GM03348 (cell line): Measurements from ENCODE around the gene FLNC.

Experiments used
- DNase-seq: peaks from one replicate; pipeline ENCODE4 v3.0.0; 2012; ENCODE audit warnings: low spot score

The FLNC gene, protein sequence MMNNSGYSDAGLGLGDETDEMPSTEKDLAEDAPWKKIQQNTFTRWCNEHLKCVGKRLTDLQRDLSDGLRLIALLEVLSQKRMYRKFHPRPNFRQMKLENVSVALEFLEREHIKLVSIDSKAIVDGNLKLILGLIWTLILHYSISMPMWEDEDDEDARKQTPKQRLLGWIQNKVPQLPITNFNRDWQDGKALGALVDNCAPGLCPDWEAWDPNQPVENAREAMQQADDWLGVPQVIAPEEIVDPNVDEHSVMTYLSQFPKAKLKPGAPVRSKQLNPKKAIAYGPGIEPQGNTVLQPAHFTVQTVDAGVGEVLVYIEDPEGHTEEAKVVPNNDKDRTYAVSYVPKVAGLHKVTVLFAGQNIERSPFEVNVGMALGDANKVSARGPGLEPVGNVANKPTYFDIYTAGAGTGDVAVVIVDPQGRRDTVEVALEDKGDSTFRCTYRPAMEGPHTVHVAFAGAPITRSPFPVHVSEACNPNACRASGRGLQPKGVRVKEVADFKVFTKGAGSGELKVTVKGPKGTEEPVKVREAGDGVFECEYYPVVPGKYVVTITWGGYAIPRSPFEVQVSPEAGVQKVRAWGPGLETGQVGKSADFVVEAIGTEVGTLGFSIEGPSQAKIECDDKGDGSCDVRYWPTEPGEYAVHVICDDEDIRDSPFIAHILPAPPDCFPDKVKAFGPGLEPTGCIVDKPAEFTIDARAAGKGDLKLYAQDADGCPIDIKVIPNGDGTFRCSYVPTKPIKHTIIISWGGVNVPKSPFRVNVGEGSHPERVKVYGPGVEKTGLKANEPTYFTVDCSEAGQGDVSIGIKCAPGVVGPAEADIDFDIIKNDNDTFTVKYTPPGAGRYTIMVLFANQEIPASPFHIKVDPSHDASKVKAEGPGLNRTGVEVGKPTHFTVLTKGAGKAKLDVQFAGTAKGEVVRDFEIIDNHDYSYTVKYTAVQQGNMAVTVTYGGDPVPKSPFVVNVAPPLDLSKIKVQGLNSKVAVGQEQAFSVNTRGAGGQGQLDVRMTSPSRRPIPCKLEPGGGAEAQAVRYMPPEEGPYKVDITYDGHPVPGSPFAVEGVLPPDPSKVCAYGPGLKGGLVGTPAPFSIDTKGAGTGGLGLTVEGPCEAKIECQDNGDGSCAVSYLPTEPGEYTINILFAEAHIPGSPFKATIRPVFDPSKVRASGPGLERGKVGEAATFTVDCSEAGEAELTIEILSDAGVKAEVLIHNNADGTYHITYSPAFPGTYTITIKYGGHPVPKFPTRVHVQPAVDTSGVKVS (N-terminal part only)

DNA sequence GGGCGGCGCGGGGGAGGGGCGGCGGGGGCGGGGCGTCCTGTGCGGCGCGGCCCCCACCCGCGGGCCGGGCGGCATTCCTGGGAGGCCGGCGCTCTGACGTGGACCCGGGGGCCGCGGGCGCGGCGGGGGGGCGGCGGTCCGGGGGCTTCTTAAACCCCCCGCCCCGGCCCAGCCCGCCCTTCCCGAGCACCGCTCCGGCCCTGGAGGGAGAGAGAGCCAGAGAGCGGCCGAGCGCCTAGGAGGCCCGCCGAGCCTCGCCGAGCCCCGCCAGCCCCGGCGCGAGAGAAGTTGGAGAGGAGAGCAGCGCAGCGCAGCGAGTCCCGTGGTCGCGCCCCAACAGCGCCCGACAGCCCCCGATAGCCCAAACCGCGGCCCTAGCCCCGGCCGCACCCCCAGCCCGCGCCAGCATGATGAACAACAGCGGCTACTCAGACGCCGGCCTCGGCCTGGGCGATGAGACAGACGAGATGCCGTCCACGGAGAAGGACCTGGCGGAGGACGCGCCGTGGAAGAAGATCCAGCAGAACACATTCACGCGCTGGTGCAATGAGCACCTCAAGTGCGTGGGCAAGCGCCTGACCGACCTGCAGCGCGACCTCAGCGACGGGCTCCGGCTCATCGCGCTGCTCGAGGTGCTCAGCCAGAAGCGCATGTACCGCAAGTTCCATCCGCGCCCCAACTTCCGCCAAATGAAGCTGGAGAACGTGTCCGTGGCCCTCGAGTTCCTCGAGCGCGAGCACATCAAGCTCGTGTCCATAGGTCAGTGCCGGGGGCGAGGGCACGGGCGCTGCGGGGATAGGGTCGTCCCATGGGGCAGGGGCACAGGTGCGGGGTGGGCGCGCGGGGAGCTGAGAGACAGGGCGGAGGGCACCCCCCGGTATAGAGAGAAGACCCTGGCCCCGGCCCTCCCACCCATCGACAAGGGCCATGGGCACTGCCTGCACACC, at the start of gene FLNC:
TSS of gene FLNC (plus strand) at position 176 of the 947 bp plus-strand sequence. CDS start at position 408, 232 bp downstream.
- DNase-seq: peak; percentile 92

DNA sequence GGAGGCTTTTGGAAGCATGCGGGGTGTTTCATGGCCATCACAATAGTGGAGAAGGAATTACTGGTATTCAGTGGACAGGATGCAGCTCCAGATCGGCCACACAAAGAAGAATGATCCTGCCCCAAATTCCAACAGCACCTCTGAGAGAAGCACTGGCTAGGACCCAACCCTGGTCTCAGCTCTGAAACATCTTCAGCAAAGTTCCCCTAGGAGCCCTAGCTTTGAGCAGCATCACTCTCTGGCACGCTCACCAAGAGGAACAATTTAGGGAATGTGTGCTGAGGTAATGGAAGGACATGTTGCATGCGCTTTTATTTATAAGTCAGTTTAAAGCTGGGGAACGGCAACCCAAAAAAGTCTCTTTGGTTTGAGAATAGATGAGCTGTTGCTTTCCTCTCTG, 49.1 kb upstream of the FLNC start:
- peak; percentile 87 for DNase-seq

DNA sequence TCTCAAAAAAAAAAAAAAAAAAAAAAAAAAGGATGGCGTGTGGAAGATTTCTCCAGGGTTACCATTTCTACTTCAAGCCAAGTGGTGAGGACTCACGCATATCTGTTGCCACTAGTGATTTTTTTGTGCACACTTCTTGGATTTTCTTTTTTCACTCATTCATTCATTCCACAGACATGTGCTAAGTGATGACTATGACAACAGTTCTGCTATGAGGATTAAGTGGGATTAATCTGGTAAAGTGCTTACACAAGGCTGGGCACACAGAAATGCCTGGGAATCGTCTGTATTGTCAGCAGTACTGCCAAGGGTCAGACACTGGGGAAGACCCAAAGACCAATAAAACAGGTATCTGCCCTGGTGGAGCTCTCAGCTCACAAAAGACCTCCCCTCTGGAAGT, 48.4 kb upstream of the FLNC start:
- DNase-seq: no peak

DNA sequence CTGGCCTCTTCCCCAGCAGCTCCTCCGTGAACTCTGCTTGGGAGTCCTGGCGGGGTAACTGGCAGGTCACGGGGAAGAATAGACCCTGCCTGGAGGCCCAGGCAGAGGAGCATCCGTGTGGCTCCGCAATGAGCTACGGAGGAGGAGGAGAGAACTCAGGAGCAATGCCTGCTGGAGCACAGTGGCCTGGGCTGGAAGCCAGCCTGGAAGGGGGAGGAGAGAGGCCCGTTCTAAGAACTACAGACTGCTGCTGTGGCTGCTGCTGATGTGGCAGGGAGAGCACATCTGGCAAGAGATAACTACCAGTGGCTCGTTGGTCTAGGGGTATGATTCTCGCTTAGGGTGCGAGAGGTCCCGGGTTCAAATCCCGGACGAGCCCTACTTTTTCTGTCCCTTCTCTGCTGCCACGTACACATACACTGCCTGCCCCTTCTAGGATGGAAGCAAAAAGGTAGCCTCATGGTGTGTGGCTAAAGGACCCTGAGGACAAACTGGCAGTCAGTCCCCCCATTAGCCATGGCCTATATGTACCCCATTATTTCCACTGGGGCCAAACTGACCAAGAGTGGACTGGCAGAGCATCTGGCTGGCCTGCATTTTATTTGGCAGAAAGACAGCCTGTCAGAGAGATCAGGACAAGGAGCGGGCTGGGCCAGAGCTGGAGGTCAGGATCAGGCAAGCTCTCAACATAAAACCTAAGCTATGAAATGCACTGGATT, 46.9 kb upstream of the FLNC start:
- peak; percentile 82 for DNase-seq

DNA sequence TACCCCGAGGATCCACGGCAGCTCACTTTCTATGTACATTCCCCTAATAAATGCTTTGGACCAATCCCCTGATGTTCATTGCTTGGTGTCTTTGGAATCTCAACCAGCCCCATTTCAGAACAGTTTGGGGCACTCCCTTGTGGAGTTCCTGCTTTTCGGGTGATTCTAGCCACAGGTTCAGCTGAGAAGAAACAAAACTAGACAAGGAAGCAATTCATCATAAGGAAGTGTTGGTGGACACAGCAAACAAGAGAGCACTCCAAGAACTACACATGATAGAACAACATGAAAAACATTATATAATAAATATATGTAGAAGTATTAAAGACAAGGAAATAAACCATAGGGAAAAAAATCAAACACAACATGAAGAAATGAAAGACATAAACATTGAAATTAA, 44.5 kb upstream of the FLNC start:
- DNase-seq: no peak

DNA sequence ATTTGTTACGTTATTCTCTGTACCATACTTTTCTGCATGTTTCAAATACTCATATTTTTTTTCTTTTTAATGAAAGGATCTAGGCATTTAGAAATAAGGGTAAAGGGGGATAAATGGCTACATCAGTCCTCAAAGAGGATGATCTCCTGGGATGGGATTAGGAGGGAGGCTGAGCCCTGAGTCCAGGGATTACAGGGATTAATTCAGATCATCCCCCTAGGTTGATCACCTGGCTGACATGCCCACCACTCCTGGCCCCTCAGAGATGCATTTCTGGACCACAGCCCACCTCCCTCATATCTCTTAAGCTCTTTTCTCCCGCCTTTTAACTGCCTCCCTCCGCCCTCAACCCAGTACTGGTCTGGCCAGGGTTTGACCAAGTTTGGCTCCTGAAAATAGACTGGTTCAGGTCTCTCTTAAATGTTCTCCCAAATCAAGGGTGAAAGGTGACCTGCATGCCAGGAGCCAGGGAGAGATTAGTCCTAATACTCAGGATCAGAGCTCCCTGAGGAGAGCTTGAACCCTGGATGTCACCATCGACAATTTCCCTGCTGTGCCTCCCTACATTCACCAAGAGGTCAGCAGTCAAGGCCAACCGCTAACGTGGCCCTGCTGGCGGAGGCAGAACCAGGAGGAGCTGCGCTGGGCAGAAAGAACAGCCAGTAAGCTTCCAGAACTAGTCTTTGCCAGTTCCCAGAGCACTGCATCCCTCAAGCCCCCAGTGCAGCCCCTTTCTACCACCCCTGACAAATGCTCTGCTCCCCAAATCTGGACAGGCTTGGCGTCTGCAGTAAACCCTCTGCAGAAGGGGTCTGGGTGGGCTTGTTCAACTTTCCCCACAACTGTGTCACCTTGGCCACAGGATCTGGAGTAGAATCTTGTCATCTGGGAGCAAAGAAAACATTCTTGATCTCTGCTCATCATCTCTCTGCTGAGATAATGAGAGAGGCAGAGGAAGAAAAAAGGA, 41.5 kb upstream of the FLNC start:
- no peak for DNase-seq

DNA sequence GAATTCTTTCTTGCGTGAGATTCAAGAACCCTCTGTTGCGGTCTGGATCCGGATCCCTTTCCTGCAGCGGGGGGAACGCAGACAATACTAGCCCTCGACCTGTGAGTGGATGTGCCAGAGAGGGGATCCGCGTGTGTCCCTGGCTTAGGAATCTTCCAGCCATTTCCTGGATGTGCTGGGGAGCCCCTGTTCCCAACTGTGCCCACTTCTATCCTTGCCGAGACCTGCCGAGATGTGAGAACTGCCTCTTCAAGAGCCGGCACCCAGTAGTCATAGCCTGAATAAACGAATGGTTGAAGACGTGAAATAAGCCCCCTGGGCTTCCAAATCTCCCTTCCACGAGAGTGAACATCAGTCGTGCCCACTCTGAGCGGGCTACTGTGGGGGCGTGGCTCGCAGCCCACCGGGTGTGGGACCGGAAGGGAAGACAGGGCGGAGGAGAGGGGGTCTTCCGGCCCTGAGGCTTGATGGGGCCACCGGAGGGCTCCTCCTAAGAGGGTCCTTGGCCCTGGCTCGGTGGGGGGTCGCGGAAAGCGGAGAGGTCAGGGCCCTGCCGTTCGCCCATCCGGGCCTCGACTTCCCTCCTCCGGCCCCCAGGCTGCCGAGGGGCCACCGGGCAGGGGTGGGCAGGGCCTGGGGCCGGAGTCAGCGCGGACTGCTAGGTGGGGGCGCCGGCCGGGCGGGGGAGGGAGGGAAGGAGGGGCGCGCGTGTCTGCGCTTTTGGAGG, 39.7 kb upstream of the FLNC start:
- no peak for DNase-seq

DNA sequence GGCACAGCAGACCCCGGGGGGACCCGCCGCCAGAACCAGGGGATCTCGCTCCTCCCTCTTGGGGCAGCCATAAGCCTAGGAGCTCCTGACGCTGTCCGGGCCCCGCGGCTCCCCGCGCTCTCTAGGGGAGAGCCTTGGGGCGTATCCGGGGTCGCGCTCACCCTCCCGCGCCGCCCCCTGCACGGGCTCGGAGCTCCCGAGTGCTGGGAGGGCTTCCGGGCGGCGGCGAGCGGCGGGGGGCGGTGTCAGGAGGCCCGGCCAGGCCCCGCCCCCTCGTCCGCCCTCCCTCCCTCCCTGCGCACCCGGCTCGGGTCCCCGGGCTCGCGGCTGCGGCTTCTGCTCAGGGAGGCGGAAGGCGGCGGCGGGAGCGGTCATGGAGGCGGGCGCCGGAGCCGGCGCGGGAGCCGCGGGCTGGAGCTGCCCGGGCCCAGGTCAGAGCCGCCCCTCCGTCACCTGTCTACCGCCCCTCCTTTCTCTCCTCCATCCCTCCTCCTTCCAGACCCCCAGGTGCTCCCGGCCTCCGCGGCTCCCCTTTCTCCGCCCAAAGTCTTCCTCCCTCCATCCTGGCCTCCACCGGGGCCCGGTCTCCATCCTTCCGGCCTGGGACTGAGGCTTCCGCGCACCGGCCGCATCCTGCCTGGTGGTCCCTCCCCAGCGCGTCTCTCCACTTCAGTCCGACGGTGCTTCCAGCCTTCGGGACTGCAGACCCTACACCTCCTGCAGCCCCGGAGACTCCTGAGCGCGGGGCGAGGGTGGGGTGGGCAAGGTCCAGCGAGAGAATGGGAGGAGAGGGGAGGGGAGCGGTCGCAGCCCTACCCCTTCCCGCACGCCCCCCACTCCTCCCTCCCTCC, 38.9 kb upstream of the FLNC start, which contains the start of gene CCDC136:
TSS of gene CCDC136 (plus strand) at position 848 of the 851 bp plus-strand sequence. CDS start 444 bp downstream, outside the sequence.
- DNase-seq: peak; percentile 96

DNA sequence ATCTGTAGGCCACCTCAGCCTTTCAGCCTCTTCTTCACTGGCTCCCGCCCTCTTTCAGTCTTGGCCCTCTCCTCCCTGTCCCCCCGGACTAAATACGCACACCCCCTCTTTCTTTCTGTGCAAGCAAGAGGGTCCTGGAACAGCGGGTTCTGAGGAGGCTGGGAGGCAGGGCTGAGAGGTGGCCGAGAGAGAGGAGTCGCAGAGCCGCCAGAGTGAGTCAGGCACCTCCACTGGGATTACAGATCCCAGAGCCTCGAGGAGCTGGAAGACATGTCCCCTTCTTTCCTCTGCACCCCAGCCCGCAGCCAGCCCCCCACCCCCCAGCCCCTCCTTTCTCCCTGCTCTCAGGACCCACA, 38.3 kb upstream of the FLNC start:
- DNase-seq: peak; percentile 37

DNA sequence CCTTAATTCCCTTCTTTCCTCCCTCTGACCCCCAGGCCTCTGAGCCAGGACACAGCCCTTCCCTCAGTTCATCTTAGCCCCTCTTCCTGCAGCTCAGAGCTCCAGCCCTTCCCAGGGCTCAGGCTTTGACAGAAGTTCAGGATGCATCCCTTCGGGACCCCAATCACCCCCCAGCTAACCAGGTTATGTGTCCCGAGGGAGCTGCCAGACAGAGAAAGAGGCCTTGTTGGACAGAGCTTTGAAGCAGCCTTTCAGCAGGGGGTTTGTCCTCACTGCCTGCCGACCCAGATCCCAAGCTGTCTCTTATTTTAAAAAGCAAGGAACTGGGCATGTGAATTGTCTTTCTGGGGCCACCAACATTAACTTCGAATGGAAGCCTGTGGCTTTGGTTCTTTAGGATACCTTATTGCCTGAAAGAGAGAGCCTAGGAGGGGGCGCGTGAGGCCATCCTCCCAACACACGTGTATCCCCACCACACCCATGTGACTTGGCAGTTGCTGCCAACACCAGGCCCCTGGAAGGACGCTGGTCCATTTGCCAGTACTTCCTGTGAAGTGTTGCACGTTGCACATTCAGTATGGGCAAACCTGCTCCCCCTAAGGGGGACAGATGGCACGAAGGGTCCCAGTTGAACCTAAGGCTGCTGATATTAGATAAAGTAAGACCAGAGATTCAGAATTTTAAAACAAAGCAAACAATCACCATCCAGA, 37.6 kb upstream of the FLNC start:
- DNase-seq: no peak

DNA sequence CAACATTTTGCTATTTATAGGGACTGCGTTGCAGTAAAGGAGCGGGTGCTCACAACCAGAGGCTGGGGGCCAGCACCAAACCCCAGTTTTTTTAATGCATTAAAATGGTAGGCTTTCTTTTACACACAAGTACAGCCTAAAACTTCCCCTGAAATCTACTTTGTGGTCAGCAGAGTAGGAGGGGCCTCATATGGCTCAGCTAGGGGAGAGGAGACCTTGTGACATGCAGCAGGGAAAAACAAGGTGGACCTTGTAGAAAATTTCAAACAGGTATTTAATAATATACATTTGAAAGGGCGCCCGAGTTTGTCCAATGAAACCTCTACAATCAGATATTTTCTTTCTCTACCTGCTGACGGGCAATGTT, 37.0 kb upstream of the FLNC start:
- no peak for DNase-seq

DNA sequence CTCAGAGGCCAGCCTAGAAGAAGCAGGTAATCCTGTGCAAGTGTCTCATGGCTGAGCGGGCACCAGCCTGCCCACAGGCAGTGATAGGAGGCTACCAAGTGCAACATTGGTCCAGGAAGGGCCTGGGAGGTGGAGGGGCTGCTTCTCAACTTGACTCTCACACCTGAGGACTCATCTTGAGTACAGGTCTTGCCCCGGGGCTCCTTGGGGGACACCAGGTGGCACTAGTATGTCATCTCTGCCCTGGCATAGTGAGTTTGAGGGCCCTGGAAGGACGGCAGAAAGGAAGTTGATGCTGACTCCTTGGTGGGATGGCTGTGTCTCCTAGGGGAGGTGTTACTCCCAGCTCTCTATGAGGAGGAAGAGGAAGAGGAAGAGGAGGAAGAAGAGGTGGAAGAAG, 36.2 kb upstream of the FLNC start:
- DNase-seq: no peak

DNA sequence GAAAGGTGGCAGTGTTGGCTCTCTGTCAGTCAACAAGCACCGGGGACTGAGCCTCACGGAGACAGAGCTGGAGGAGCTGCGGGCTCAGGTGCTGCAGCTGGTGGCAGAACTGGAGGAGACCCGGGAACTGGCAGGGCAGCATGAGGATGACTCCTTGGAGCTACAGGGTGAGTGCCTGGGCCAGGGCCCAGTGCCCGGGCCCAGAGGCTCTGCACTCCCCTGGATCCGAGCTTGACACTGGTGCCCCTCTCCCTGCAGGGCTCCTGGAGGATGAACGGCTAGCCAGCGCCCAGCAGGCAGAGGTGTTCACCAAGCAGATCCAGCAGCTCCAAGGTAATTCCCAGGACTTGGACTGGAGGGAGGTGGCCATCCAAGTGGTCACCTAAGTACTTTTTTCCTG, 35.8 kb upstream of the FLNC start:
- DNase-seq: no peak

DNA sequence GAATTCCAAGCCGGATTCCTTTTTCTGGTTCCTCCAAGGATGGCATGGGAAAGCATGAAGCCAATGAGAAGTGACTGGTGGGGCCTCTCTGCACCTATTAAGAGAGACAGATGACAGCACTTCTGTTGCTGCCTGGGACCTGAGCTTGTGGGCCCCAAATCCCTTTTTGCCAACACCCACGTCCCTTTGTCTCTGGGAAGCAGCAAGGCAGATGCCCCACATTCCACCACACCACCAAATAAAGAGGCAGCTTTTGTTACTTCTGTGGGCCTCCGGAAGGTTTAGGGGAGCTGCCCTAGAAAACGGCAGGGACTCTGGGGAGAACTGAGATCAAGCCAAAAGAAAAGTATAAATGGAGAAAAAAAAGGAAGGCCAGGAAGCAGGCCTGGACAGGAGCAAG, 35.1 kb upstream of the FLNC start:
- no peak for DNase-seq

DNA sequence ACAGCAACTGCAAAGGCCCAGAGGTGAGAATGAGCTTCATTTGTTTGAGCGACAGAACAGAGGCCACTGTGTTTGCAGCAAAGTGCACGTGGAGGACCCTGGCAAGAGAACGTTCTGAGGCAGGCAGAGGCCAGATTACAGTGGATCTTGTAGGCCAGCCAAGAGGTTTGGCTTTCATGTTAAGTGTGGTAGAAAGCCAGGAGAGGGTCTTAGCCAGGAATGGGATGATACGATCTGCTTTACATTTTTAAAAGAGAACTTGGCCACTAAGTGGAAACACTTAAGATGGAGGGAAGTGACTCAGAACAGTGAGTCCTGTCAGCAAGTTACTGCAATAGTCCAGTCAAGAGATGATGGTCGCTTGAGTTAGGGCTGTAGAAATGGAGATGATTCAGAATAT, 33.9 kb upstream of the FLNC start:
- DNase-seq: peak; percentile 66

DNA sequence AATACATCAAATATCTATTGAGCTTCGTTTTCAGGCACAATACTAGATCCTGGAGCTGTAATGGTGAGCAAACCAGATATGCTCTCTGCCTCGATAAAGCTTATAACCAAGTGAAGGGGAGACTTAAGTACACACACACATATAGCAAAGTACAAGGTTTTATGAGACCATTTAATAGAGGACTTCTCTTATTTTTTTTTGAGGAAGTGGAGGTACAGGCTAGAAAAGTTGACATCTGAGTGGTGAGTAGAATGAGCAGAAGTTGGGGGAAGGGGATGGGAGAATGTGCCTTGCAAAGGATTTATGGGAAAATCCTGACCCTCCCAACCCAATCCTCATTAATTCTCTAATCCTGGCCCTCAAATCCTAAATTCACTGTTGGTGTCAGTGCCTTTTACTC, 30.8 kb upstream of the FLNC start:
- DNase-seq: no peak

DNA sequence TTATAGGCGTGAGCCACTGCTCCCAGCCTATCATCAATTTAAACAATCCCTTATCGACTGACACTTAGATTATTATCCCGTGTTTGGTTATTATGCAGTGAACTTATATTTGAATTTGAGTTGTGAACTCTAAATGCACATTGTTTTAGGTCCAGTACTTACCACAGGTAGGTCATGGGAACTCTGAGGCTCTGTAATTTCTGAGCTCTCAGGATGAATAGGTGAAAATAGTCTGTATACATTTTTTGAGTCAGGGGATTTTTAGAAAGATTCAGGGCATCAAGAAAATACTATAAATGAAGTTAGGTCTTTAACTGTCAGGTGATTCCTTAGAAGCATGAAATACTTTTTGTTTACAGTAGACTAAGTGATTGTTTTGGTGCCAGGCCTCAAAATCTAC, 29.6 kb upstream of the FLNC start:
- no peak for DNase-seq
